LNCaP clone FGC (cell line): ENCODE measurements around the gene RBBP5.

ENCODE experiments used
- DNase-seq: peaks from one replicate; pipeline ENCODE4 v3.0.0-alpha.2; 2011; ENCODE audit warnings: low read depth
- H3K4me3 ChIP-seq: 2 replicates; pipeline ENCODE4 v1.5.1; 2011; ENCODE audit warnings: mild to moderate bottlenecking, low read depth, low read length, control low read depth
- TF ChIP-seq, protein P1 (sequence below): IDR thresholded peaks from 2 replicates; pipeline ENCODE4 v1.5.1; 2012; ENCODE audit warnings: mild to moderate bottlenecking; ENCODE audit not compliant: control insufficient read depth, insufficient read depth; ENCODE audit errors: extremely low read depth

The RBBP5 gene

DNA sequence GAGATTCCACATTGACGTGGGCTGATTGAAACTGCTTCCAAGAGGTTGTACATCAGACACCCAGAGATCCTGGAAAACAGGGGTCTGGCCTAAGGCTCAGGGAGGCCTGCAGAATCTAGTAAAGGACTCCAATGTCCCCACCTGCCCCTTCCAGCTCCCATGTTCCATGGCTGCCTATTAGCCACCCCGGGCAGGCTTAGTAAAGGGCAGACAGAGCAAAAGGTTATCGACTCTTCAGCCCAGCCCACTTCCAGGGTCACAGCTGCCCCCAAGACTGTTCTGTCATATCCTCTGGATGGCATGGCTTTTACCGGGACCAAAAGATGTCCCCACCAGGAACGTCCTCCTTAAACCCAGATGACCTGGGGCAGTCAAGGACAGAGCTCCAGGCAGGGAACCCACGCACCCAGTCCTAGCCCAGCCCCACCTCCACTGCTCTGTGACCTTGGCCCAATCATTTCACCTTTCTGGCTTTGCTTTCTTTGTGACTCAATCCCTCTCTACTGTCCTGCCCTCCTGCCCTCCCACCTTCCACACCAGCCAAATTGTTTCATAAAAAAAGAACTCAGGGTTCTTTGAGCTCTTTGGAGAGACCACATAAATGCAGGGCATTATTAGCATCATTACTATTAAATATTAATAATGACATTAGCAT, 83.5 kb downstream of the RBBP5 start:
- TF ChIP-seq, protein P1, sequence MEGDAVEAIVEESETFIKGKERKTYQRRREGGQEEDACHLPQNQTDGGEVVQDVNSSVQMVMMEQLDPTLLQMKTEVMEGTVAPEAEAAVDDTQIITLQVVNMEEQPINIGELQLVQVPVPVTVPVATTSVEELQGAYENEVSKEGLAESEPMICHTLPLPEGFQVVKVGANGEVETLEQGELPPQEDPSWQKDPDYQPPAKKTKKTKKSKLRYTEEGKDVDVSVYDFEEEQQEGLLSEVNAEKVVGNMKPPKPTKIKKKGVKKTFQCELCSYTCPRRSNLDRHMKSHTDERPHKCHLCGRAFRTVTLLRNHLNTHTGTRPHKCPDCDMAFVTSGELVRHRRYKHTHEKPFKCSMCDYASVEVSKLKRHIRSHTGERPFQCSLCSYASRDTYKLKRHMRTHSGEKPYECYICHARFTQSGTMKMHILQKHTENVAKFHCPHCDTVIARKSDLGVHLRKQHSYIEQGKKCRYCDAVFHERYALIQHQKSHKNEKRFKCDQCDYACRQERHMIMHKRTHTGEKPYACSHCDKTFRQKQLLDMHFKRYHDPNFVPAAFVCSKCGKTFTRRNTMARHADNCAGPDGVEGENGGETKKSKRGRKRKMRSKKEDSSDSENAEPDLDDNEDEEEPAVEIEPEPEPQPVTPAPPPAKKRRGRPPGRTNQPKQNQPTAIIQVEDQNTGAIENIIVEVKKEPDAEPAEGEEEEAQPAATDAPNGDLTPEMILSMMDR: no peak
- H3K4me3 ChIP-seq: no peak overlapping the region
- DNase-seq: no peak

DNA sequence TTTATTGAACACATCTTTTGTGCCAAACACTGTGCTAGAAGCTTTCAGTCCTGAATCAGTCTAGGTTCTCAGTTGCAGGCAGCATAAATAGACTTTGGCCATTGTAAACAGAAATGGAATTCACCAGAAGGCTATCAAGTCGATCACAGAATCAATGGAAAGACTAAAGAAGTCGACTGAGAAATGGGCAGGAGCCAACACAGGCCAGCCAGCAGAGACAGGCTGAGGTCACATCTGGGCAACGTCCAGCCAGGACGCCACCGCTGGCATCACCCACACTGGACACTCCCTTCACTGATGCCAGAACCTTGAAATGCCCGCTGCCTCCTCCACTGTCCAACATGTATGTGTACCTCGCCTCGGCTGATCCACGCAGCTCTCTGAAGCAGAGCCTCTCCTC, 84.2 kb downstream of the RBBP5 start:
- no peak overlapping the region for H3K4me3 ChIP-seq
- TF ChIP-seq, protein P1: no peak
- no peak for DNase-seq
